ENCODE measurements around the gene SNAP47. TPM values are rescaled to one million over a fixed set of nuclear protein-coding genes. Genes with fewer than 3 reads are reported as not detected.

SNAP47 gene
- total RNA-seq, 1 donor from 2014 or later = 29.6 TPM

DNA sequence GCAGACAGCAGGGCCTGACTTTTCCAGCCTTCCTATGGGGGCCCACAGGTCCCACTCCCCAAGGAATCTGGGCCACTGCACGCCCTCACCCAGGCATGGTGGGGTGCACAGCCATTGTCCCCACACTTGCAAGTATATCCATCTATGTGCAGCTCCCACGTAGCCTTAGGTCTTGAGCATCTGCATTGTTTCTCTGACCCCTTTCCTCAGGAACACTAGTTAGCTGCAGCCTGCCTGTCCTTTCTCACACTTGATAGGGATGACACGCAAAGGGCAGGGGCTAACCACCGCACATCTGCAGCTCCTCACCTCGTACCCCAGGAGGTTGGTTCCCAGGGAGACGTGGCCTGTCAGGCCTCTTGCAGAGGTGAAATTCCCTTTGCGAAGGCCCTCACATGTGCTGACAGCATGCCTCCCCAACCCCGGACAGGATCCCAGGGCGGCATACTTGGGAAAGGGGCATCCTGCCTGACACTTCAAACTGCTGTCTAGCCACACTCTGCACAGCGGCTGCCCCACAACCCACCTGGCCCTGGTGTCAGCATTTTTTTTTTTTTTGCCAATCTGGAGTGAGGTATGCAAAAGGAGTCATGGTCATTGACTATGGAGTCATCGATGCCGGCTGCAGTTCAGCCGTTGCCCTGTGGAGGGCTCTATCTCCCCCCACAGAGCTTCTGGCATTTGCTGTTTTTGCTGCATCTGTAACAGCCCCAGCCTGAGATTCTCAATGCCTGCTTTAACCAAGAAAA, 5.2 kb upstream of the SNAP47 start:
- Mint-ChIP-seq H3K27ac (ENCODE audit: unreplicated experiment) (no peak overlapping the region), H3K36me3 (ENCODE audit: unreplicated experiment) (peaks cover 3% of the 10 kb centered on the region), H3K27me3 (ENCODE audit: unreplicated experiment) (peaks cover 8% of the 10 kb centered on the region), H3K4me1 (ENCODE audit: unreplicated experiment) (peaks cover 27% of the 10 kb centered on the region), H3K9me3 (ENCODE audit: unreplicated experiment) (no peaks in the 10 kb centered on the region), H3K4me3 (ENCODE audit: unreplicated experiment) (peak overlapping the region; percentile 17)
- no peak for DNase-seq (ENCODE audit: extremely low spot score, unreplicated experiment)
- TF ChIP-seq CTCF (IDR thresholded peaks at IDR 0.05) = peak; percentile 66

GRCh38 chr1:227730630-227731151, 4.5 kb upstream of the SNAP47 start:
- no peak overlapping the region for H3K27ac Mint-ChIP-seq (ENCODE audit: unreplicated experiment)
- no peak for DNase-seq (ENCODE audit: extremely low spot score, unreplicated experiment)
- no peak for TF ChIP-seq CTCF (IDR thresholded peaks at IDR 0.05)
- peaks cover 27% of the 10 kb centered on the region for H3K4me1 Mint-ChIP-seq (ENCODE audit: unreplicated experiment)
- H3K36me3 Mint-ChIP-seq (ENCODE audit: unreplicated experiment) = peaks cover 3% of the 10 kb centered on the region
- no peak overlapping the region for H3K4me3 Mint-ChIP-seq (ENCODE audit: unreplicated experiment)
- H3K27me3 Mint-ChIP-seq (ENCODE audit: unreplicated experiment) = peaks cover 8% of the 10 kb centered on the region
- no peaks in the 10 kb centered on the region for H3K9me3 Mint-ChIP-seq (ENCODE audit: unreplicated experiment)

DNA sequence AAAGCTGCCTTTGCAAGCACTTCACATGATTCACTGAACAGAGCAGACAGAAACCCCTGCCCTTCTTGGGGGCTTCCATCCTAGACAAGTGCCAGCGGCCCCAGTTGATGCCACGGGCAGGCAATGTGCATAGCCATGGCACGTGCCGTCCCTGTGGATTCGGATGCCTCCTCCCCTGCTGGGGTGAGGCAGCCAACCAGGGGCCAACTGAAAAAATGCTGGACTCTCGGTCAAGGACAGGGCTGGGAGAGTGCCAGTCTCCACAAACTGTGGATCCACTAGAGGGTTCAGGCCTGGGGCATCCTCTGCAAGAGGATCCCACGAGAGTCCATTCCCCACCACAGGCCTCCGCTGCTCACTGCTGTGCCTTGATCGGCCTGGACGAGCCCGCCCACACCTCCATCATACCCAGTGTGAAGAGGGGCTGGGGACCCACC, 4.0 kb upstream of the SNAP47 start:
- no peak overlapping the region for H3K4me3 Mint-ChIP-seq (ENCODE audit: unreplicated experiment)
- H3K36me3 Mint-ChIP-seq (ENCODE audit: unreplicated experiment) = peaks cover 3% of the 10 kb centered on the region
- H3K27ac Mint-ChIP-seq (ENCODE audit: unreplicated experiment) = no peak overlapping the region
- peaks cover 31% of the 10 kb centered on the region for H3K4me1 Mint-ChIP-seq (ENCODE audit: unreplicated experiment)
- H3K9me3 Mint-ChIP-seq (ENCODE audit: unreplicated experiment) = no peaks in the 10 kb centered on the region
- DNase-seq (ENCODE audit: extremely low spot score, unreplicated experiment) = no peak
- peaks cover 8% of the 10 kb centered on the region for H3K27me3 Mint-ChIP-seq (ENCODE audit: unreplicated experiment)
- TF ChIP-seq CTCF (IDR thresholded peaks at IDR 0.05) = no peak

- Mint-ChIP-seq H3K9me3 (ENCODE audit: unreplicated experiment) (no peaks in the 10 kb centered on the region), H3K27me3 (ENCODE audit: unreplicated experiment) (peaks cover 3% of the 10 kb centered on the region), H3K4me1 (ENCODE audit: unreplicated experiment) (peaks cover 33% of the 10 kb centered on the region), H3K27ac (ENCODE audit: unreplicated experiment) (no peak overlapping the region), H3K36me3 (ENCODE audit: unreplicated experiment) (peaks cover 3% of the 10 kb centered on the region), H3K4me3 (ENCODE audit: unreplicated experiment) (no peak overlapping the region)
- TF ChIP-seq CTCF (IDR thresholded peaks at IDR 0.05) = no peak
- DNase-seq (ENCODE audit: extremely low spot score, unreplicated experiment) = no peak
These were observed 3.3 kb upstream of the SNAP47 start for GRCh38 chr1:227731696-227732585.
